Skeletal muscle satellite cell (primary cell): ENCODE results near the gene ZNF514.
"Not testable (repeated sequence)": the region's sequence is repeated elsewhere in the genome, so short reads cannot be mapped to it uniquely, and the experiment has no call there.

Experiments
- H3K27me3 ChIP-seq: 2 replicates; pipeline ENCODE4 v1.7.0; 2013; ENCODE audit warnings: low read length; ENCODE audit not compliant: control insufficient read depth, insufficient read depth
- H3K36me3 ChIP-seq: 2 replicates; pipeline ENCODE4 v1.7.0; 2013; ENCODE audit warnings: mild to moderate bottlenecking, control low read depth, low read length; ENCODE audit not compliant: insufficient read depth
- H3K4me1 ChIP-seq: 2 replicates; pipeline ENCODE4 v1.7.0; 2013; ENCODE audit warnings: low read length; ENCODE audit not compliant: control insufficient read depth, insufficient read depth
- H3K4me2 ChIP-seq: 2 replicates; pipeline ENCODE4 v1.7.0; 2013; ENCODE audit warnings: mild to moderate bottlenecking, low read length
- H3K4me3 ChIP-seq: 2 replicates; pipeline ENCODE4 v1.7.0; 2013; ENCODE audit warnings: low read length
- H3K9ac ChIP-seq: 2 replicates; pipeline ENCODE4 v1.7.0; 2013; ENCODE audit warnings: mild to moderate bottlenecking, low read depth, low read length, moderate library complexity
- H3K9me3 ChIP-seq: replicated peaks from 2 replicates; pipeline ENCODE4 v1.7.0; 2013; ENCODE audit warnings: mild to moderate bottlenecking, control low read depth, low read length

The ZNF514 gene

GRCh38 chr2:95121407-95122196 lies 38.0 kb downstream of the ZNF514 start, which contains the start of gene MRPS5:
Gene MRPS5, minus strand, starts transcription at chr2:95121808. Its CDS starts 17 bp downstream, at chr2:95121791.
- Histone ChIP-seq H3K9me3 (no peaks in the 10 kb centered on the region), H3K4me1 (peaks cover 15% of the 10 kb centered on the region), H3K36me3 (no peaks in the 10 kb centered on the region), H3K4me2 (peak within 1 kb of the TSS; percentile 98), H3K9ac (peak within 1 kb of the TSS; percentile 98), H3K27me3 (no peaks in the 10 kb centered on the region), H3K4me3 (peak within 1 kb of the TSS; percentile 100)

- peaks cover 4% of the 10 kb centered on the region for H3K36me3 ChIP-seq
- H3K9me3 ChIP-seq = no peaks in the 10 kb centered on the region
- H3K4me2 ChIP-seq = peak overlapping the region; percentile 98
- H3K4me3 ChIP-seq = peak overlapping the region; percentile 100
- H3K27me3 ChIP-seq = no peaks in the 10 kb centered on the region
- peaks cover 15% of the 10 kb centered on the region for H3K4me1 ChIP-seq
- H3K9ac ChIP-seq = peak overlapping the region; percentile 98
Observed at GRCh38 chr2:95121093-95121406, 38.6 kb downstream of the ZNF514 start.

- peaks cover 26% of the 10 kb centered on the region for H3K36me3 ChIP-seq
- peaks cover 7% of the 10 kb centered on the region for H3K4me1 ChIP-seq
- H3K9ac ChIP-seq = no peak overlapping the region
- H3K4me3 ChIP-seq = no peak overlapping the region
- no peak overlapping the region for H3K4me2 ChIP-seq
- H3K27me3 ChIP-seq = no peaks in the 10 kb centered on the region
- H3K9me3 ChIP-seq = no peaks in the 10 kb centered on the region
Observed at GRCh38 chr2:95115418-95115817, 44.2 kb downstream of the ZNF514 start.

- no peak overlapping the region for H3K4me3 ChIP-seq
- H3K4me1 ChIP-seq = no peaks in the 10 kb centered on the region
- peaks cover 45% of the 10 kb centered on the region for H3K36me3 ChIP-seq
- H3K27me3 ChIP-seq = no peaks in the 10 kb centered on the region
- no peak overlapping the region for H3K9ac ChIP-seq
- no peak overlapping the region for H3K4me2 ChIP-seq
- H3K9me3 ChIP-seq = no peaks in the 10 kb centered on the region
Observed at GRCh38 chr2:95113464-95113863, 46.2 kb downstream of the ZNF514 start.

- H3K9ac ChIP-seq = no peak overlapping the region
- H3K4me1 ChIP-seq = no peaks in the 10 kb centered on the region
- H3K4me2 ChIP-seq = no peak overlapping the region
- H3K4me3 ChIP-seq = no peak overlapping the region
- no peaks in the 10 kb centered on the region for H3K9me3 ChIP-seq
- no peaks in the 10 kb centered on the region for H3K27me3 ChIP-seq
- peaks cover 63% of the 10 kb centered on the region for H3K36me3 ChIP-seq
Observed at GRCh38 chr2:95110395-95110794, 49.3 kb downstream of the ZNF514 start.

GRCh38 chr2:95109260-95109659 lies 50.4 kb downstream of the ZNF514 start:
- Histone ChIP-seq H3K4me1 (no peaks in the 10 kb centered on the region), H3K4me3 (no peak overlapping the region), H3K9ac (no peak overlapping the region), H3K9me3 (no peaks in the 10 kb centered on the region), H3K4me2 (no peak overlapping the region), H3K36me3 (peaks cover 64% of the 10 kb centered on the region), H3K27me3 (no peaks in the 10 kb centered on the region)

GRCh38 chr2:95106081-95106480 lies 53.6 kb downstream of the ZNF514 start:
- Histone ChIP-seq H3K36me3 (peaks cover 82% of the 10 kb centered on the region), H3K9me3 (no peaks in the 10 kb centered on the region), H3K4me3 (no peak overlapping the region), H3K9ac (no peak overlapping the region), H3K27me3 (no peaks in the 10 kb centered on the region), H3K4me2 (no peak overlapping the region), H3K4me1 (no peaks in the 10 kb centered on the region)

GRCh38 chr2:95104606-95105005 lies 55.0 kb downstream of the ZNF514 start:
- H3K9ac ChIP-seq = no peak overlapping the region
- H3K4me2 ChIP-seq = no peak overlapping the region
- no peaks in the 10 kb centered on the region for H3K9me3 ChIP-seq
- peaks cover 80% of the 10 kb centered on the region for H3K36me3 ChIP-seq
- no peaks in the 10 kb centered on the region for H3K4me1 ChIP-seq
- no peaks in the 10 kb centered on the region for H3K27me3 ChIP-seq
- no peak overlapping the region for H3K4me3 ChIP-seq

GRCh38 chr2:95099910-95100309 lies 59.7 kb downstream of the ZNF514 start:
- no peak overlapping the region for H3K9ac ChIP-seq
- no peaks in the 10 kb centered on the region for H3K9me3 ChIP-seq
- peaks cover 48% of the 10 kb centered on the region for H3K36me3 ChIP-seq

GRCh38 chr2:95098273-95098672 lies 61.4 kb downstream of the ZNF514 start:
- H3K4me1 ChIP-seq, H3K4me3 ChIP-seq, H3K9ac ChIP-seq, H3K4me2 ChIP-seq, H3K27me3 ChIP-seq, H3K9me3 ChIP-seq: not testable (repeated sequence)
- peaks cover 32% of the 10 kb centered on the region for H3K36me3 ChIP-seq

More at GRCh38 chr2:95099910-95100309, 59.7 kb downstream of the ZNF514 start:
- Histone ChIP-seq H3K4me2 (no peak overlapping the region), H3K27me3 (no peaks in the 10 kb centered on the region), H3K4me1 (no peaks in the 10 kb centered on the region), H3K4me3 (no peak overlapping the region)
